Muscle layer of colon (tissue), 2 donors: ENCODE measurements around the gene FOS.
A peak's percentile ranks its signal among the peaks of the same experiment; 100 is the strongest.

ENCODE experiments used
- H3K27ac ChIP-seq: one replicate; pipeline ENCODE4 v1.7.0; 2013; ENCODE audit warnings: low read depth, mild to moderate bottlenecking, low read length, moderate library complexity
- H3K27me3 ChIP-seq, 2 donors: one replicate each; pipeline ENCODE4 v1.7.0; 2013; ENCODE audit warnings: low read length in 2 of 2, mild to moderate bottlenecking in 2 of 2; ENCODE audit not compliant: insufficient read depth in 2 of 2, control insufficient read depth in 1 of 2
- H3K36me3 ChIP-seq: one replicate; pipeline ENCODE4 v1.7.0; 2013; ENCODE audit warnings: mild to moderate bottlenecking, low read length; ENCODE audit not compliant: insufficient read depth
- H3K4me1 ChIP-seq: one replicate; pipeline ENCODE4 v1.7.0; 2013; ENCODE audit warnings: mild to moderate bottlenecking, low read length; ENCODE audit not compliant: insufficient read depth
- H3K4me3 ChIP-seq, 2 donors: one replicate each; pipeline ENCODE4 v1.7.0; 2013; ENCODE audit warnings: low read length in 2 of 2, low read depth in 1 of 2, mild to moderate bottlenecking in 1 of 2, moderate library complexity in 1 of 2
- H3K9ac ChIP-seq: one replicate; pipeline ENCODE4 v1.7.0; 2013; ENCODE audit warnings: low read length
- H3K9me3 ChIP-seq: one replicate; pipeline ENCODE4 v1.7.0; 2013; ENCODE audit warnings: mild to moderate bottlenecking, low read length
- donor health status: abdominal sarcoma.
- donor health status: Adenocarcinoma of cecum.

Gene FOS

DNA sequence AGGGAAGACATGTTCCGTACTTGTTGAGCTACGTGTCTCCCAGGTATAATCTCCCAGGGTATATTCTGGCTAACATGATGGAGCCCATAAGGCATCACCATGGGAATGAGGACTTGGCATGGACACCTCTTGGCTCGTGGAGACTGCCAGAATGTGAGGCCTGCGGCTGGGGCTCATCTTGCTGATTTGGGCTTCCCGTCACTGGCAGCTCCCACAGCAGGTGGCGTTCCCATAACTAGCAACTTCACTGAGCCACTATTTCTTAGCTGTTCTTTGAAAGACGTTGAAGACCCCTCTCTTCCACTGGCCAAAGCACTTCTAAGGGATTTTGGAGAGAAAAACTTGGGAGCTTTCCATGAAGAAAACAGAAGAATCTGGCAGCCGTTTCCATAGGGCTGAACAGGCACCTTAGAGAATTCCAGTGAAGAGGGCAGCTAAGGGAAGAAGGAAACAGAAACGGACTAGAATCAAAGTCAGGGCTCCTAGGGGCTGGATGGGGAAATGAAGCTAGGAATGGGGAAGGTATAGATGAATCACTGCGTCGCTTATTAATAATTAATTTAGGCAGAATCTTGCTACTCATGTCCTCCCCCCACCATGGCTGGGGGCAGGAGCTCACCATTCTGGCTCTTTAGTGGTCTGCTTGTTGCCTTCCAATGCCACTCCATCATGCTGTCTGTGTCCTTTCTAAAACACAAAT, 39.7 kb upstream of the FOS start:
- peaks cover 36% of the 10 kb centered on the region for H3K4me1 ChIP-seq

GRCh38 chr14:75240781-75241180, 37.8 kb upstream of the FOS start:
- Histone ChIP-seq H3K9me3 (no peaks in the 10 kb centered on the region), H3K27me3 (no peaks in the 10 kb centered on the region), H3K9ac (no peak overlapping the region), H3K4me1 (peaks cover 36% of the 10 kb centered on the region), H3K36me3 (no peaks in the 10 kb centered on the region), H3K27ac (no peak overlapping the region), H3K4me3 (no peak overlapping the region)

More for the DNA sequence above, 39.7 kb upstream of the FOS start:
- H3K36me3 ChIP-seq = no peaks in the 10 kb centered on the region
- H3K9ac ChIP-seq = peak overlapping the region; percentile 28
- no peak overlapping the region for H3K4me3 ChIP-seq
- H3K9me3 ChIP-seq = no peaks in the 10 kb centered on the region
- peak overlapping the region; percentile 70 for H3K27ac ChIP-seq
- H3K27me3 ChIP-seq = no peaks in the 10 kb centered on the region

DNA sequence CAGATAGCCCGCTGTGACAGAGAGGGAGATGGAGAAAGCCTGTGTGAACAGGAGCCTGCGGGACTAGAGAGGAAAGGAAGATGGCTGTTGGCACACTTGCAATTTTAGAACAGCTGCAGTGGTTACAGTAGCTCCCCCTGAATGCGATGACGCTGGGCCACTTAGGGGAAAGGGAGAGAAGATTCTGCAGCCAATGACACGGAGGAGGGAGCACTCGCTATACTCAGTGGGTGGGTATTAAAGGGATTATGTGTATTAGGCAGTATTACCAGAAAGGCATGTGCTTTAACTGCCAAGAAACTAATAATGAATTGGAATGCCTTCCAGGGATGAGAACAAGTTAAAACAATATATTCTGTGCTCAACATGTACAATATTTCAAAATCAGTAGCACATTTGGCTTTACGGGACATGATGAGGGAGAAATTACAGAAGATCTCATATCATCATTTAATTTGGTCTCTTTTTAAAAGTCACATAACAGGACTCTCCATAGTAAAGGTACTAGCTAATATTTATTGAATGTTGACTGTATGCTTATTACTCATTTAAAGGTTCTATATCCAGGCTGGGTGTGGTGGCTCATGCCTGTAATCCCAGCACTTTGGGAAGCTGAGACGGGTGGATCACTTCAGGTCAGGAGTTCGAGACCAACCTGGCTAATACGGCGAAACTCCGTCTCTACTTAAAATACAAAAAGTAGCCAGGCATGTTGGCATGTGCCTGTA, 35.9 kb upstream of the FOS start:
- H3K27ac ChIP-seq = no peak overlapping the region
- no peak overlapping the region for H3K4me3 ChIP-seq

DNA sequence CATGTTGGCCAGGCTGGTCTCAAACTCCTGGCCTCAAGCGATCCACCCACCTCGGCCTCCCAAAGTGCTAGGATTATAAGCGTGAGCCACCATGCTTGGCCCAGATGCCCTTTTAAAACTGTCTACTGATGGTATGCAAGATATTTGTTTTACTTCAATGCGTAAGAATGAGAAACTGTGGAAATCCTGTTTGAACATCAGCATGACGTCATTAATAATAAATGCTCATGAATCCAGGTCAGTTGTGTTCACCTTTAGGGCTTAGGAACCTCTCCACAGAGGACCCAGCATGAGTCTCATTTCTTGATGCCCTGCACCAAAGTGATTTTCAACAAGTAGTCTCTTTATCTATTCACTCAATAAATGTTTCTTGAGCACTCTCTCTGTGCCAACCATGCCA, 34.5 kb upstream of the FOS start:
- Histone ChIP-seq H3K4me3 (no peak overlapping the region), H3K27ac (no peak overlapping the region), H3K27me3 (no peaks in the 10 kb centered on the region), H3K36me3 (no peaks in the 10 kb centered on the region), H3K9ac (no peak overlapping the region), H3K4me1 (peaks cover 9% of the 10 kb centered on the region), H3K9me3 (no peaks in the 10 kb centered on the region)

More for the DNA sequence above, 35.9 kb upstream of the FOS start:
- peaks cover 23% of the 10 kb centered on the region for H3K4me1 ChIP-seq
- H3K9ac ChIP-seq = no peak overlapping the region
- no peaks in the 10 kb centered on the region for H3K9me3 ChIP-seq
- no peaks in the 10 kb centered on the region for H3K27me3 ChIP-seq
- H3K36me3 ChIP-seq = no peaks in the 10 kb centered on the region

GRCh38 chr14:75246546-75247285, 31.9 kb upstream of the FOS start:
- Histone ChIP-seq H3K4me1 (no peaks in the 10 kb centered on the region), H3K27ac (no peak overlapping the region), H3K4me3 (no peak overlapping the region), H3K27me3 (no peaks in the 10 kb centered on the region), H3K9ac (no peak overlapping the region), H3K9me3 (no peaks in the 10 kb centered on the region), H3K36me3 (no peaks in the 10 kb centered on the region)

DNA sequence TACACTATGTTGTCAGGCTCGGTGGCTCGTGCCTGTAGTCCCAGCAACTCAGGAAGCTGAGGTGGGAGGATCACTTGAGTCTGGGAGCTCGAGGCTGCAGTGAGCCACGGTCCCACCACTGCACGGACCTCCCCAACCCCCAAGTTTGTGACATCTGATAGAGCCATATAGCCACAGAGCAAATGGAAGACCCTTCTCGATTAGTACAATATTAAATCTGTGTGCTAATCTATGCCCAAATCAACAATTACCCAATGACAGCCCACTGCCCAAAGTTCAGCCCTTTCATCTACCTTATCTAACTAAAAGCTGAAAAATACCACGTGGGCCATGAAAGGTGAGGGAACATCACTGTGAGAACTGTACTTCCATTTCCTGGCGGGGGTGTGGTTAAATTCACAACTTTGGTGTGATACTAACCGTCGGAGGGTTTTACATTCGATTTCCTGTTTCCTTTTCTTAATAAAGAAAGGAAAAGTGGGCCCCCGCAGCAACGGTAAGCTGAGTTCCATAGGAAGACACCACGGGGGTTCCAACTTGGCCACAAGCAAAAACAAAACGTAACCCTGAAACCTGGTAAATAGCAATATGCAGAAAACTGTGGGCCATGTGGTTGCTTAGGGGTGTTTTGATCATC, 31.2 kb upstream of the FOS start:
- H3K4me3 ChIP-seq = no peak overlapping the region
- H3K4me1 ChIP-seq = no peaks in the 10 kb centered on the region
- no peaks in the 10 kb centered on the region for H3K9me3 ChIP-seq
- no peaks in the 10 kb centered on the region for H3K27me3 ChIP-seq
- H3K27ac ChIP-seq = no peak overlapping the region
- no peak overlapping the region for H3K9ac ChIP-seq
- no peaks in the 10 kb centered on the region for H3K36me3 ChIP-seq

DNA sequence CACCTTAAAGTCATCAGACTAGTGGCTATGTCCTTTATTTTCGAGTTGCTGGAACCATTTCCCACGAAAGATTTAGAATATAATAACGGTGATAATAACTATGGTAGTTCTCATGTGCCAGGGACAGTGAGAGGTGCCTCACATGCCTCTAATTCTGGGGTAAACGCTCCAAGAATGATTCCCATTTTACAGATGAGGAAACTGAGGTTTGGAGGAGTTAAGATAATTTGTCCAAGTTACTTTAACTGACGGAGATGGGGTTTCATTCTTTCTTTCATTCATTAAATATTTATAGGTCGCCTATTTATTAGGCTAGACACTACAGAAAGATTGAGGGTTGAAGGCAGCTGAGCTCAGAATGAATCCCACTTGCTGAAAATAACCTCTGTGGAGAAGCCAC, 30.7 kb upstream of the FOS start:
- no peak overlapping the region for H3K27ac ChIP-seq

GRCh38 chr14:75249251-75249957, 29.2 kb upstream of the FOS start:
- Histone ChIP-seq H3K27me3 (no peaks in the 10 kb centered on the region), H3K36me3 (no peaks in the 10 kb centered on the region), H3K9me3 (no peaks in the 10 kb centered on the region), H3K27ac (no peak overlapping the region), H3K9ac (no peak overlapping the region), H3K4me3 (no peak overlapping the region), H3K4me1 (no peaks in the 10 kb centered on the region)

More for the DNA sequence above, 30.7 kb upstream of the FOS start:
- Histone ChIP-seq H3K36me3 (no peaks in the 10 kb centered on the region), H3K9ac (no peak overlapping the region), H3K4me1 (no peaks in the 10 kb centered on the region), H3K9me3 (no peaks in the 10 kb centered on the region), H3K27me3 (no peaks in the 10 kb centered on the region), H3K4me3 (no peak overlapping the region)

- H3K27ac ChIP-seq = no peak overlapping the region
- no peaks in the 10 kb centered on the region for H3K27me3 ChIP-seq
- H3K36me3 ChIP-seq = no peaks in the 10 kb centered on the region
- H3K4me1 ChIP-seq = no peaks in the 10 kb centered on the region
- H3K4me3 ChIP-seq = no peak overlapping the region
- H3K9me3 ChIP-seq = no peaks in the 10 kb centered on the region
- no peak overlapping the region for H3K9ac ChIP-seq
These were observed 28.7 kb upstream of the FOS start for GRCh38 chr14:75249958-75250336.

GRCh38 chr14:75250800-75251199, 27.8 kb upstream of the FOS start:
- H3K4me3 ChIP-seq = no peak overlapping the region
- H3K9me3 ChIP-seq = no peaks in the 10 kb centered on the region
- no peak overlapping the region for H3K27ac ChIP-seq
- no peaks in the 10 kb centered on the region for H3K36me3 ChIP-seq
- no peaks in the 10 kb centered on the region for H3K4me1 ChIP-seq
- no peak overlapping the region for H3K9ac ChIP-seq
- no peaks in the 10 kb centered on the region for H3K27me3 ChIP-seq
